ENCODE results near the gene LRRC7.

Gene LRRC7

GRCh38 chr1:69697340-69697739, 129.6 kb downstream of the LRRC7 start:
- no peak for TF ChIP-seq CREB1 (IDR thresholded peaks at IDR 0.05; ENCODE audit: low read depth)
- no peak for TF ChIP-seq TEAD4 (IDR thresholded peaks at IDR 0.05)
- TF ChIP-seq REST (IDR thresholded peaks at IDR 0.05; ENCODE audit: low read depth): 0 out of 2 replicates have a peak, but pooled peaks have one; percentile 11
- TF ChIP-seq NFIC (IDR thresholded peaks at IDR 0.05): no peak

- no peak for TF ChIP-seq NFIC (IDR thresholded peaks at IDR 0.05)
- peak; percentile 31; the same call in 1 of the 2 replicates for TF ChIP-seq RAD21 (IDR thresholded peaks at IDR 0.05; ENCODE audit: low read depth)
These were observed 133.0 kb downstream of the LRRC7 start for GRCh38 chr1:69700770-69701169.

GRCh38 chr1:69702085-69702484, 134.4 kb downstream of the LRRC7 start:
- TF ChIP-seq RAD21 (IDR thresholded peaks at IDR 0.05; ENCODE audit: low read depth) (no peak), EGR1 (IDR thresholded peaks at IDR 0.05) (no peak), NFIC (IDR thresholded peaks at IDR 0.05) (no peak), YY1 (IDR thresholded peaks at IDR 0.05; ENCODE audit: low read depth) (no peak), FOXM1 (IDR thresholded peaks at IDR 0.05; ENCODE audit: borderline replicate concordance, low read depth) (no peak), USF1 (IDR thresholded peaks at IDR 0.05) (no peak), TCF12 (IDR thresholded peaks at IDR 0.05; ENCODE audit: low read depth) (no peak), MAX (IDR thresholded peaks at IDR 0.05) (no peak), REST (IDR thresholded peaks at IDR 0.05; ENCODE audit: low read depth) (no peak), EP300 (IDR thresholded peaks at IDR 0.05; ENCODE audit: borderline replicate concordance) (no peak), CREB1 (IDR thresholded peaks at IDR 0.05; ENCODE audit: low read depth) (no peak), TEAD4 (IDR thresholded peaks at IDR 0.05) (no peak), ZBTB7A (IDR thresholded peaks at IDR 0.05; ENCODE audit: low read depth) (no peak), CEBPB (IDR thresholded peaks at IDR 0.05) (no peak), TAF1 (IDR thresholded peaks at IDR 0.05; ENCODE audit: low read depth) (no peak)

GRCh38 chr1:69706473-69706872, 138.8 kb downstream of the LRRC7 start:
- TF ChIP-seq CREB1 (IDR thresholded peaks at IDR 0.05; ENCODE audit: low read depth): no peak
- no peak for TF ChIP-seq TCF12 (IDR thresholded peaks at IDR 0.05; ENCODE audit: low read depth)
- no peak for TF ChIP-seq ZBTB7A (IDR thresholded peaks at IDR 0.05; ENCODE audit: low read depth)
- TF ChIP-seq FOXM1 (IDR thresholded peaks at IDR 0.05; ENCODE audit: borderline replicate concordance, low read depth): no peak
- no peak for TF ChIP-seq RAD21 (IDR thresholded peaks at IDR 0.05; ENCODE audit: low read depth)
- no peak for TF ChIP-seq TEAD4 (IDR thresholded peaks at IDR 0.05)
- TF ChIP-seq EP300 (IDR thresholded peaks at IDR 0.05; ENCODE audit: borderline replicate concordance): no peak

GRCh38 chr1:69707103-69707502, 139.4 kb downstream of the LRRC7 start:
- no peak for TF ChIP-seq TCF12 (IDR thresholded peaks at IDR 0.05; ENCODE audit: low read depth)
- no peak for TF ChIP-seq MAX (IDR thresholded peaks at IDR 0.05)
- TF ChIP-seq NFIC (IDR thresholded peaks at IDR 0.05): no peak
- no peak for TF ChIP-seq EGR1 (IDR thresholded peaks at IDR 0.05)
- TF ChIP-seq CEBPB (IDR thresholded peaks at IDR 0.05): no peak
- TF ChIP-seq CREB1 (IDR thresholded peaks at IDR 0.05; ENCODE audit: low read depth): no peak
- no peak for TF ChIP-seq TEAD4 (IDR thresholded peaks at IDR 0.05)
- no peak for TF ChIP-seq ZBTB7A (IDR thresholded peaks at IDR 0.05; ENCODE audit: low read depth)
- no peak for TF ChIP-seq TAF1 (IDR thresholded peaks at IDR 0.05; ENCODE audit: low read depth)
- TF ChIP-seq RAD21 (IDR thresholded peaks at IDR 0.05; ENCODE audit: low read depth): no peak
- no peak for TF ChIP-seq EP300 (IDR thresholded peaks at IDR 0.05; ENCODE audit: borderline replicate concordance)

- TF ChIP-seq ZBTB7A (IDR thresholded peaks at IDR 0.05; ENCODE audit: low read depth): no peak
- TF ChIP-seq TEAD4 (IDR thresholded peaks at IDR 0.05): no peak
- TF ChIP-seq EGR1 (IDR thresholded peaks at IDR 0.05): no peak
- no peak for TF ChIP-seq CEBPB (IDR thresholded peaks at IDR 0.05)
- no peak for TF ChIP-seq TCF12 (IDR thresholded peaks at IDR 0.05; ENCODE audit: low read depth)
- no peak for TF ChIP-seq FOXM1 (IDR thresholded peaks at IDR 0.05; ENCODE audit: borderline replicate concordance, low read depth)
- TF ChIP-seq YY1 (IDR thresholded peaks at IDR 0.05; ENCODE audit: low read depth): no peak
- no peak for TF ChIP-seq USF1 (IDR thresholded peaks at IDR 0.05)
- no peak for TF ChIP-seq NFIC (IDR thresholded peaks at IDR 0.05)
- TF ChIP-seq RAD21 (IDR thresholded peaks at IDR 0.05; ENCODE audit: low read depth): no peak
- no peak for TF ChIP-seq REST (IDR thresholded peaks at IDR 0.05; ENCODE audit: low read depth)
- TF ChIP-seq CREB1 (IDR thresholded peaks at IDR 0.05; ENCODE audit: low read depth): no peak
- TF ChIP-seq EP300 (IDR thresholded peaks at IDR 0.05; ENCODE audit: borderline replicate concordance): no peak
These were observed 142.9 kb downstream of the LRRC7 start for GRCh38 chr1:69710484-69711189.
